GM12892 (cell line): Measurements from ENCODE around the gene CNTNAP1.

Experiments used
- DNase-seq: peaks from one replicate; pipeline ENCODE4 v3.0.0; 2011; ENCODE audit not compliant: insufficient read length
- FAIRE-seq: peaks from 2 replicates; lab custom pipeline; 2011; peaks lifted over from hg19 to GRCh38; lab: Jason Lieb, UNC
- POLR2A ChIP-seq: IDR thresholded peaks from 2 replicates; pipeline ENCODE4 v1.6.1; 2011; ENCODE audit warnings: low read depth, low read length, control low read depth
- POLR2AphosphoS5 ChIP-seq: IDR thresholded peaks from 2 replicates; pipeline ENCODE4 v1.6.1; 2011; ENCODE audit warnings: low read depth, low read length, control low read depth
- TAF1 ChIP-seq: IDR thresholded peaks from 2 replicates; pipeline ENCODE4 v1.6.1; 2011; ENCODE audit warnings: low read depth, mild to moderate bottlenecking, control low read depth, low read length, borderline replicate concordance

The CNTNAP1 gene

DNA sequence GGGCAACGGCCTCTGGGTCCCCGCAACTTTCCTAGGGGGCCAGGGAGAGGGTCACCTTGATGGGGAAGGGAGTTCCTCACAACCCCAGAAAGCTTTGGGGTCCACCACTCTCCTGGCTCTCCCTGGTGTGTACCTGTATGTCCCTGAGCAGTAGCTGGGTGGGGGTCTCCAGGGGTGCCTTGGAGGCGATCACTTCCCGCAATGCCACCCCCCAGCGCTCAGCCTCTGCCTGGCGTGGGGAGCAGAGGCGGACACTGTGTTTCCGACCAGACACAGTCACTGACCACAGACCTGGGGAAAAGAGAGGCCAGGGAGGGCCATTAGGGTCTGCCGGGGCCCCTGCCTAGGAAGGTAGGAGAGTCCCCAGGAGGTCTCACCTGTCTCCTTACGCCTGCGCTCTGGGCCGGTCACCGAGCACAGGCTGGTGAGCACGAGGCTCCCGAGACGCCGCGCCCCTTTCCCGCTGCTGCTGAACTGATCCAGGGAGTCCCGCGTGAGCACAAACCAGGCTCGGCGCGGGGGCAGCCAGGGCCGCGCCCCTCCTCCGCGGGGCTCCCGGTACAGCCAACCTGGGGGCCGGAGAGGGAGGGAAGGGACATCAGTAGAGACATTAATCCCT lies 9.0 kb upstream of the CNTNAP1 start:
- DNase-seq (no peak), FAIRE-seq (no peak)
- no peak for TF ChIP-seq TAF1
- TF ChIP-seq POLR2AphosphoS5 = no peak
- no peak for TF ChIP-seq POLR2A

DNA sequence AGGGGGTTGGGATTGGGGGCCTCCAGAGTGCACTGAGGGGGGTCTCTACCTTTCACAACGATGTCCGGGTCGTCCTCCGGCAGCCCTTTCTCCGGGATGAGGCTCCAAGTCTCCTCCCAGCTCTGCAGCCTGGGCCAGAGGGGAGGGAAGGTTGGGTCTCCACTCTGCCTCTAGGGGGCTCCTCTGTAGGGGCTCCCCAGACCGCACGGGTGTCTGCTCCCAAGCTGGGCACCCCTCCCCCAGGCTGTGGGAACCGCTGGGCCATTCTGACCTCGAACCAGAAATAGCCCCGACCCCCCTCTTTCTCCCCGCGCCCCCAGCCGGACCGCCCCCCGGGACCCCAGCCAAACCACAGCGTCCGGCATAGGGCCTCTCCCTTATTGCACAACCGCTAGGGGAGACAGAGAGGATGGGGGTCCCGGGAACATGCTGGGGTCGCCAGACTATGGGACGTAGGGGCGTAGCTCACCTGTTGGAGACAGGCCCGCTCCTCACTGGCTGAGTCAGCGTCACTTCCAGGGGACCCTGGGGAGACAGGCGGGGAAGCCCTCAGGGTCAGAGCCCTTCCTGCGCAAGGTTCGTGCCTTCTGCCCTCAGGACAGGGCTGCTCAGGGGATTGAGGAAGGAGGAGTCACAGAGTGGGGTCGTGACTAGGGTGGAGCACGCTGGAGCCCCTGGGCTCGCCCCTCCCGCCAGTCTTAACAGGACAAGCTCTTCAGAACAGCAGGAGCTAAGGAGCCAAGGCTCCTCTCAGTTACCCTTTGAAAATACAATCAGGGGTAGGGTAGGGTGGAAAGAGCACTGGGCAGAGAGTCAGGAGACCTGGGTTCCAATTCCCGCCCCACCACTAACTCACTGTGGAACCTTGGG lies 8.2 kb upstream of the CNTNAP1 start:
- TF ChIP-seq POLR2A = no peak
- TF ChIP-seq POLR2AphosphoS5 = no peak
- no peak for TF ChIP-seq TAF1
- DNase-seq (peak; percentile 83), FAIRE-seq (peak; percentile 72)

DNA sequence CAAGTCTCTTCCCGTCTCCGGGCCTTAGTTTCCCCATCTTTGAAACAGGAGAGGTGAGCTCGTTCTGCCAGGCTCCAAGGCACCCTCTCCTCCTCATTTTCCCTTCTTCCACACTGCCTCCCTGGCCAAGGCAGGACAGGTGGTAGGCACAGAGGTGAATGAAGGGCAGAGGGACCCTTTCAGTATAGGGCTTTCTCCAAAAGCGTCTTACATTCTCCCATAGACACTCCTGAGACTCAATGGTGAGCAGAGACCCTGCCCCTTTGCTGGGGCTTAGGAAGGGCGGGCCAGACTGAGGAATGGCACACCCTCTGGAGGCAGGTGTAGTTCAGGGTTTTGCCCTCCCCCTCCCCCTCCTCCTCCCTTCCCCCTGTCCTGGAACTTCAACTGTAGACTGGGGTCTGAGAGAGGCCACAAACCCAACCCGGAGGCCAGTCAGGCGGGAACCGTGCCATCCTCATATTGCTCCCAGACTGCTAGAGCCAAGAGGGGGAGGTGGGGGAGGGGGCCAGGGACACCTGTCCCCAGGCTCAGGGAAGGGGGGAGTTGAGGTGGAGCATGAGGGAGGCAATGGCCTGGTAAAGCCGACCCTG lies 7.5 kb upstream of the CNTNAP1 start:
- DNase-seq (no peak), FAIRE-seq (peak; percentile 67)

DNA sequence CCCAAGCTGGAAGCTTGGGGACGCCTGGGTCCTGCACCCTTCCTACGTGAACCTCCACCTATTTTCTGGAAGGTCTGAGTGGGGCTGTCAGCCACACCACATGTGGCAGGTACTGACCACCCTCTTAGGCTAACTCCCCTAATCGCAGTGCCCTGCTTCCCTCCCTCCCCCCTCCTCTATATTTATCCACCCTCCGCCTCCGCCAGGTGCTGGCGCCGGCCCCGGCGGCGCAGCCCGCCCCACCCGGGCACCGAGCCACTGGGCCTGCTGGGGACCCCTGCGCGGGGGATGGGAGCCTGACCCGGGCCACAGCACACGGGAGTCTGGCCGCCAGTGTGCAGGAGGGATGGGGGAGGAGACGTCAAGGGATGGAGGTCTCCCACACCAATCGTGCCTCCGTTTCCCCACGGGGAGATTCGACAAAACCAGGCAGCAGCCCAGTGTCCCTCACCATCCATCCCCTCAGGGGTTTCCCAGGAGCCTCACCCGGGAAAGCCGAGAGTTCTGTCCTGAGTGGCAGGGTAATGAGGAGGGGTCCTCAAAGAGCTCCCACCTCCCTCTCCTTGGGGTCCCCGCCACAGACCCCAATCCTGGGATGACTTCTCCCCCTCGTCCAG lies 6.9 kb upstream of the CNTNAP1 start:
- TF ChIP-seq POLR2AphosphoS5 (no peak), TAF1 (no peak), POLR2A (no peak)
- no peak for DNase-seq
- no peak for FAIRE-seq

More for the DNA sequence above, 7.5 kb upstream of the CNTNAP1 start:
- no peak for TF ChIP-seq POLR2AphosphoS5
- TF ChIP-seq TAF1 = no peak
- TF ChIP-seq POLR2A = no peak

DNA sequence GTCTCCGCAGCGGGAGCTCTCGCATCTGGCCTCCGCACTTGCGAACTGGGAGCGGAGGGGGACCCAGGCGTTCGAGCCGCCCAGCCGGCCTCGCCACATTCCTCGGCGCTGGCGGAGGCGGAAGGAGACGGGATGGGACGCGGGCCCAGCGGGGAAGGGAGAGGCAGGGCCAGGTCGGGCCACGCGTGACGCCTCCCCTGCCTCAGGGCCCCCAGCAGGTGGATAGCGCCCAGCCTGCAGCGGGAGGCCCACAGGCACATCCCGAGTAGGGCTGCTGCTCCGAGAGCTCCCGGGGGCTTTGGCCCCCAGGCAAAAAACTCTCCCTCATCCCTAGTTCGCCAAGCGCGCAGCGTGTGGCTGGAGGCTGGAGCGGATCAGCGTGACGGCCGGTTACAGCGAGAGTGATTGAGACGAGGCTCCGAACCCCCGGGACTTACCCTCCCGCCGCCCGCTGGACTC lies 6.3 kb upstream of the CNTNAP1 start:
- DNase-seq (no peak), FAIRE-seq (peak; percentile 76)
- TF ChIP-seq POLR2AphosphoS5 (no peak), TAF1 (no peak)

DNA sequence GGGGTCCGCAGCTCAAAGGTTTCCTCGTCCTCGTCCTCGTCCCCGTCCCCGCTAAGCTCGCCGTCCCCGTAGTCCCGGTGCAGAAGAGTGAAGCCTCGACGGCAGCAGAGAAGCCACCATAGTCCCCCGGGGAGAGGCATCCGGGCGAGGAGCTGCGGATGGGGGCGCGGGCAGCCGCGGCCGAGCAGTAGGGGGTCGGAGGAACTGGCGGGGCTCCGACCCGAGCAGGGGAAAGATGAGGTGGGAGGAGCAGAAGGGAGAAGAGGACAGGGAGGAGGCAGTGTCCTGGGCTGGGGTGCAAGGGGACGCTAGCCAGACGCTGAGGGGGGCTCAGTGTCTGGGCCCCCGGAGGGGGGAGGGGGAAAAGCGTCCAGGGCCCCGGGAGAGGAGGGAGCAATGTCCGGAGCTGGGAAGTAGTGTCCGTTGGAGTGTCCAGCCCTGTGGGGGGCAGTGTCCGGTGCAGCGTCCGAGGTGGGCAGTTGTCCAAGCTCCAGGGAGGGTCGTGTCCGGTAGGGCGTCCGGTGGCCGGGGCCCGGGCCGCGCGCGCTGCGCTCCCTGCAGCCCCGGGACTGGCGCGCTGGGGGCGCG lies 5.8 kb upstream of the CNTNAP1 start, which contains the start of gene PLEKHH3:
PLEKHH3 (minus strand) TSS at position 571 of the 588 bp plus-strand sequence; CDS start at position 140, 431 bp downstream.
- no peak for TF ChIP-seq TAF1
- no peak for TF ChIP-seq POLR2AphosphoS5
- no peak; the same call in 1 of the 2 replicates for TF ChIP-seq POLR2A
- DNase-seq (no peak), FAIRE-seq (peak; percentile 9)

DNA sequence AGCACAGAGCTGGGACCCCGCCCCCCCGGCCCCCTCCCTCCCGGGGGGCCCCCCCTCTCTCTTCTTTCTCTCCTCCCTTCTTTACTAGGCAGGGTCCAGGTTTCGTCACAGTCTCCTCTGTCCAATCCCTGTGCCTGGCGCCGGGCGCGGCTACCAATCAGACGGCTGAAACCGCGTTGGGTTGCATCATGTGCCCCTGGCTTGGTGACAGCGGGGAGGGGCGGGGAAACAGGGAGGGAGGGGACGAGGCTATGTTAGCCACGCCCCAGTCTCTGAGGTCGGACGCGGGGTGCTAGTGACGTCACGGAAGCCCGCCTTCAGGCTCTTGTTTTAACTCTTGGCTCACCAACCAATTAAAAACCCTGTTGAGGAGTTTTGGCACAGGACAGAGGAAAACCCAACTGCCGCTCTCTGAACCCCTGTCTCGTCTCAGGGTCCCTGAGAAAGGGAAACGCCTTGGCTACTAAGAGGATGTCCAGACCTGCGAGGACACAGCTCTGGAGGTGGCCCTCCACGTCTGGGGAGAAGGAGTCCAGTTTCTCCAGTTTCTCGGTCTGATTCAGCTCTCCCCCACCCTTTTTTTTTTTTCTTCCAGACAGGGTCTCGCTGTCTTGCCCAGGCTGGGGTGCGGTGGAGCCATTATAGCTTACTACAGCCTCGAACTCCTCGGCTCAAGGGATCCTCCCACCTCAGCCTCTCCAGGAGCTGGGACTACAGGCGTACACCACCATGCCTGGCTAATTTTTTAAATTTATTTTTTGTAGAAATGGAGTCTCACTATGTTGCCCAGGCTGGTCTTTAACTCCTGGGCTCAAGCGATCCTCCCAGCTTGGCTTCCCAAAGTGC lies 5.1 kb upstream of the CNTNAP1 start:
- peak; percentile 98 for DNase-seq
- no peak for TF ChIP-seq TAF1
- 0 out of 2 replicates have a peak, but pooled peaks have one; percentile 8 for TF ChIP-seq POLR2A
- FAIRE-seq = peak; percentile 99

DNA sequence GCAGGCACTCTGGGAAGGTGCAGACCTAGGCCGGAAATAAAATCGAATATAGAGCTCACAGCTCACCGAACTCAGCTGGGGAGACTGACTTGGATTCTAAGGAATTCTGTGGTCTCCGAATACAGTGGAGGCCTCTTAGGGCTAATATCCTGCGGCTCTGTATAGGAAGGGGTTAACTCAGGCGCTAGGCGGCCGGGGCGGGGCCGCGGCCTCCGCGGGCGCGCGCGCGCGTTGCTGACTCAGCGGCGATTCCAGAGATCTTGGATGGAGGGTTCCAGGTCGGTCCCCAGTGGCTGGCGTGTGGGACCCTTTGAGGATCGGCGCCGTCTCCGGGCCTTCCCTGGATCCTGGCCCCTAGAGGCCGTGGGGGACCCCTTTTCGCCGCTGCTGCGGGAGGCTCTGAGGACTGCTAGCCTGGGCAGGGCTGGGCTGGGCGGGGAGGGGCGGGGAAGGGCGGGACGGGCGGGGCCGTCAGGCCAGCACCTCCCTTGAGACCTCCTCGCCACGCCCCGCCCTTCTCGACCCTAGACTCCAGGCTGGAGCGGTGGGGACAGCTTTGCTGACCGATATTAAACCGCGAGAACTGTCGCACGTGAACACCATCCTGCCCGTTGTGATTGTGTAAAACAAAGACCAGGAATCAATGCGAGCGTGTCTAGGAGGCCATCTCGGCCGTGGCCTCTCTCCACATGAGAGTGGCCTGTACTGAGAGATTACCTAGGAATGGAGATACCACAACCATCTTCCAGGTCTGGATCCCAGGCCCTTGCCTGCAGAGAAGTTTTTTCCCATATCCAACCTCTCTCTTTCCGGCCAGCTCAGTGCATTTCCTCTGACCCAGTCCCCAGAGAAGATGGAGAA lies 4.2 kb upstream of the CNTNAP1 start:
- DNase-seq (peak; percentile 80), FAIRE-seq (peak; percentile 94)
- peak; percentile 48; the same call in 1 of the 2 replicates for TF ChIP-seq POLR2A
- no peak for TF ChIP-seq TAF1
- TF ChIP-seq POLR2AphosphoS5 = peak; percentile 15; the same call in 1 of the 2 replicates

DNA sequence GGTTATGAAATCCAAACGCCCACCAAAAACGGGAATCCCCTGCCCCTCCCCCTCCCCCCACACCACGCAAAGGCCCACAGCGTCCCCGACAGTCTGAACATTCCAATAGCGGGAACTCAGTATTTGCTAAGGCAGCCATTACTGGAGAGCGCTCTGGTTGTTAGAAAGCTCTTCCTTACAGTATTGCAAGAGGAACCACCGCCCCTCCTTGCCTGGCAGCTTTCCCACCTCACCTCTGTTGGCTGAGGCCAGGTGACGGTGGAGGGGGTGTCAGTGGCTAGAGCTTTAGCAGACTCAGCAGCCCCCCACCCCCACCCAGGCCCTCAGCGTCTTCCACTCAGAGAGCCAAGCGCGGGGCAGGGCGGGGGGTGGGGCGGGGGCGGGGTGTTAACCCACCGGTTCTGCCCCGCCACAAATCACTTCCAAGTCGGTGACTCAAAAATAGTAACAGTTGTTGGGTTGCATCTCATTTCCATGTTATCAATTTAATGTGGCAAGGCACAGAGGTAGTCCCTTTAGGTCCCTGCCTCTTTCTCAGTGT lies 3.3 kb upstream of the CNTNAP1 start:
- TF ChIP-seq POLR2A (no peak), POLR2AphosphoS5 (no peak), TAF1 (no peak)
- DNase-seq (no peak), FAIRE-seq (peak; percentile 73)
